ENCODE data around the gene SEMA4A.
"Not testable (repeated sequence)": the region's sequence is repeated elsewhere in the genome, so short reads cannot be mapped to it uniquely, and the experiment has no call there.

SEMA4A gene

GRCh38 chr1:156198831-156199349, 45.5 kb downstream of the SEMA4A start:
- no peak for DNase-seq

GRCh38 chr1:156200044-156200443, 46.7 kb downstream of the SEMA4A start:
- DNase-seq, result no peak

GRCh38 chr1:156203331-156203730, 49.9 kb downstream of the SEMA4A start:
- DNase-seq, result no peak

GRCh38 chr1:156204686-156205085, 51.3 kb downstream of the SEMA4A start:
- no peak for DNase-seq

- no peak for DNase-seq
Observed at GRCh38 chr1:156211243-156211642, 57.9 kb downstream of the SEMA4A start.

GRCh38 chr1:156212130-156212529, 58.7 kb downstream of the SEMA4A start:
- DNase-seq, result no peak

- DNase-seq, result peak; percentile 99
Observed at GRCh38 chr1:156212833-156213643, 59.7 kb downstream of the SEMA4A start, which contains the start of gene PMF1. TSS of gene PMF1 (plus strand) at chr1:156213007. CDS start at chr1:156213016, 9 bp downstream.

- DNase-seq, result no peak
Observed at GRCh38 chr1:156213644-156213966, 60.2 kb downstream of the SEMA4A start.

GRCh38 chr1:156214024-156214748, 60.8 kb downstream of the SEMA4A start:
- no peak for DNase-seq

- DNase-seq, result not testable (repeated sequence)
Observed at GRCh38 chr1:156216361-156217086, 63.1 kb downstream of the SEMA4A start.

GRCh38 chr1:156217871-156218270, 64.5 kb downstream of the SEMA4A start:
- DNase-seq, result no peak

- no peak for DNase-seq
Observed at GRCh38 chr1:156220226-156220625, 66.8 kb downstream of the SEMA4A start.

- no peak for DNase-seq
Observed at GRCh38 chr1:156221986-156222692, 68.8 kb downstream of the SEMA4A start.

GRCh38 chr1:156225677-156226014, 72.3 kb downstream of the SEMA4A start:
- DNase-seq, result no peak

GRCh38 chr1:156226116-156226538, 72.7 kb downstream of the SEMA4A start:
- DNase-seq, result no peak

- DNase-seq, result no peak
Observed at GRCh38 chr1:156226782-156227181, 73.4 kb downstream of the SEMA4A start.
